UCSD-AML1 (cell line): Measurements from ENCODE around the gene OTUD1.

Source experiments
- DNase-seq: peaks from one replicate; lab custom pipeline; 2025; ENCODE audit not compliant: unreplicated experiment; lab: John Stamatoyannopoulos, UW

OTUD1 gene

DNA sequence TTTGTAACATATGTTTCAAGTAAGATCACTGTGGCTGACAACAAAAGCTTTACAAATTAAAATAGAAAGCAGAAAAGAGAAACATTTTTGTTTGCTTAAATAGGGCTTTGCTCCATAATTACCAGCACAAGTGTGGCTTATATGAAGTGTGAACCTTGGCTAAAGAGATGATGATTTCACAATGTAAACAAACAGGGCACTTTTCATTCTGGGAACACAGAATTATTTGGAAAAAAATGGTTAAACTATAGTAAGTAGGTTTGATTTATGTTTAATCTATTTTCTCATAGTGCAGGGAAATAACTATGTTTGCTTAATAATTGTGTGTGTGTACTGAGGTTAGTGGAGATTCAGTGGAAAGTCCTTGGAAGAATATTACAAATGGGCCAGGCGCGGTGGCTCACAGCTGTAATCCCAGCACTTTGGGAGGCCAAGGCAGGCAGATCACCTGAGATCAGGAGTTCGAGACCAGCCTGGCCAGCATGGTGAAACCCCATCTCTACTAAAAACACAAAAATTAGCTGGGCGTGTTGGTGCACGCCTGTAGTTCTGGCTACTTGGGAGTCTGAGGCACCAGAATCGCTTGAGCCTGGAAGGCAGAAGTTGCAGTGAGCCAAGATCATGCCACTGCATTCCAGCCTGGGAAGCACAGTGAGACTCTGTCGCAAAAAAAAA is 19.1 kb upstream of the OTUD1 start:
- no peak for DNase-seq

GRCh38 chr10:23421397-23421796 is 17.5 kb upstream of the OTUD1 start:
- no peak for DNase-seq

DNA sequence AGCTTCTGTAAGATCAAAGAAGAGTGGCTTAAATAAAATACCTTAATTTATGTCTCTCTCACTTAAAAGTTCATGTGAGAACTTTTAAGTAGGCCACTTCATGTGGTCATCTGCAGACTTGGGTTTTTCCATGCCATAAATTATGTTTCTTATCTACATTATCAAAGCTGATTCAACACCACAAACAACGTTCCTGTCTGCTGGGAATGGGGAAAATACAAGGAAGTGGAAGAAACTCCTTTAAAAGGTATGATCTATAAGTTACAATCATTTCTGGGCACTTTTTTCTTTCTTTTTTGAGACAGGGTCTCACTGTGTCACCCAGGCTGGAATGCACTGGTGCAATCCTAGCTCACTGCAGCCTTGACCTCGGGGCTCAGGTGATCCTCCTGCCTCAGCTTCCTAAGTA is 16.9 kb upstream of the OTUD1 start:
- DNase-seq: no peak

- no peak for DNase-seq
Measured at GRCh38 chr10:23432166-23432565, 6.7 kb upstream of the OTUD1 start.

- no peak for DNase-seq
Measured at GRCh38 chr10:23432639-23433038, 6.2 kb upstream of the OTUD1 start.

DNA sequence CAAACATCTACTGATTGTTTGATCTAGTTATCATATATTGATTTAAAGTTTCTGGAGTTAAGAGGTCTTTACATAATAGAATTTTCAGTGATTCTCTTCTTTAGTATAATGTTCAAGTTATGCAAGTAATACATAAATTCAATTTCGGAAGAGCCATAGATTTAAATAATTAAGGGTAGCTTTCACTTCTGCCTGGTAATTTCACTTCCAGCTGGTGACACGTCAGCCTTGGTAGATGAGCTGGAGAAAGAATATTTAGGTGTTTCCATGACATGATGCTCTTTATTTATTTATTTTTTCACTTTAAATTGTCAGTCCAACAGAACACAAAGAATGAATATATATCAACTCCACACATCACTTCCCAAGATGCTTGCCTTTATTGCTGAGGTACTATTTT is 5.2 kb upstream of the OTUD1 start:
- DNase-seq: no peak

GRCh38 chr10:23435378-23435777 is 3.5 kb upstream of the OTUD1 start:
- no peak for DNase-seq

DNA sequence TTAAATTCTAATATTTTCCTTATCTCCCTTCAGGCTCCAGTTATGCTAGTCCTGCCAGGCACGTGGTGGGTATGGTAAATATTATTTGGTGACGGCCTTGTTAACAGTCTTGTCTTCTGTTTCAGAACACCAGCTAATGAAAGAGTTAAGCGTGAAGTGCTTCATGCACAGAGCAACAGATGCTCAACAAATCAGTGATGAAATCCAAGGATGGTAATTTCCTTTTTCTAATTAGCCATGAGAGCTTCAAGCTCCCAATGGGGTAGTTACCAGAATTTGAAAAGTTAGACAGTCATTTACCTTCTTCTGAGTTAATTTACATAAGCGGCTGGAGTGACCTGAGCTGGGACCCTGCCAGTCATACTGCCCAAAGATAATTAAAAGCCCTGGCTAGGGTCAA is 1.9 kb upstream of the OTUD1 start:
- DNase-seq: no peak

- DNase-seq: no peak
Measured at GRCh38 chr10:23437963-23438546, 820 bp upstream of the OTUD1 start.

- DNase-seq: no peak
Measured at GRCh38 chr10:23439452-23439960, 631 bp downstream of the OTUD1 start.

DNA sequence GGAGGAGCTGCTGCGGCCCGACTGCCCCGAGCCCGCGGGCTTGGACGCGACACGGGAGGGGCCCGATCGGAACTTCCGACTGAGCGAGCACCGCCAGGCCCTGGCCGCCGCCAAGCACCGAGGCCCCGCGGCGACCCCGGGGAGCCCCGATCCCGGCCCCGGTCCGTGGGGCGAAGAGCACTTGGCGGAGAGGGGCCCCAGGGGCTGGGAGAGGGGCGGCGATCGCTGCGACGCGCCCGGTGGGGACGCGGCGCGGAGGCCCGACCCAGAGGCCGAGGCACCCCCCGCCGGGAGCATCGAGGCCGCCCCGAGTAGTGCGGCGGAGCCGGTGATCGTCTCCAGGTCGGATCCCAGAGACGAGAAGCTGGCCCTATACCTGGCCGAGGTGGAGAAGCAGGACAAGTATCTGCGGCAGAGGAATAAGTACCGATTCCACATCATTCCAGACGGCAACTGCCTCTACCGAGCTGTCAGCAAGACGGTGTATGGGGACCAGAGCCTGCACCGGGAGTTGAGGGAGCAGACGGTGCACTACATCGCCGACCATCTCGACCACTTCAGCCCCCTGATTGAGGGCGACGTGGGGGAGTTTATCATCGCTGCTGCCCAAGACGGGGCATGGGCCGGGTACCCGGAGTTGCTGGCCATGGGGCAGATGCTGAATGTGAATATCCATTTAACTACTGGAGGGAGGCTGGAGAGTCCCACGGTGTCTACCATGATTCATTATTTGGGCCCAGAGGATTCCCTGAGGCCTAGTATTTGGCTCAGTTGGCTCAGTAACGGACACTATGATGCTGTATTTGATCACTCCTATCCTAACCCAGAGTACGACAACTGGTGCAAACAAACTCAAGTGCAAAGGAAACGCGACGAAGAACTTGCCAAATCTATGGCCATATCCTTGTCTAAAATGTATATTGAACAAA is 1.4 kb downstream of the OTUD1 start:
- DNase-seq: peak; percentile 24

- no peak for DNase-seq
Measured at GRCh38 chr10:23441251-23441650, 2.4 kb downstream of the OTUD1 start.

DNA sequence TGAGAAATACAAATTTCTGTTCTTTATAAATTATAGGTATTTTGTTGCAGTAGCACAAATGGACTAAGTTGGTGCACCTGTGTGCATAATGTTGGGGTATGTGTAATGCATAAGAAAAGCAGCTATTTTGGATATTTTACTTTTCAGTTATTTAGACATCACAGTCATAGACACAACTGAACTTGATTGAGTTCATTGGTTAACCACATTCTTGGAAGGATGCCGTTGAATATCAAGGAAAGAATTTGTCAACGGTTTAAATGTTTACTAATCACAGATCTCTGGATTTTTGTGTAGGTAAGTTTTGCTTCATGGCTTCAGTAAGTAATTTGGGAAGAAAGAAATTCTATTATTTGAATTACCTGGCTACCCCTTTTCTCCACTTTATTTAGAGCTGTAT is 4.1 kb downstream of the OTUD1 start:
- DNase-seq: no peak

GRCh38 chr10:23445591-23445990 is 6.7 kb downstream of the OTUD1 start:
- DNase-seq: no peak

DNA sequence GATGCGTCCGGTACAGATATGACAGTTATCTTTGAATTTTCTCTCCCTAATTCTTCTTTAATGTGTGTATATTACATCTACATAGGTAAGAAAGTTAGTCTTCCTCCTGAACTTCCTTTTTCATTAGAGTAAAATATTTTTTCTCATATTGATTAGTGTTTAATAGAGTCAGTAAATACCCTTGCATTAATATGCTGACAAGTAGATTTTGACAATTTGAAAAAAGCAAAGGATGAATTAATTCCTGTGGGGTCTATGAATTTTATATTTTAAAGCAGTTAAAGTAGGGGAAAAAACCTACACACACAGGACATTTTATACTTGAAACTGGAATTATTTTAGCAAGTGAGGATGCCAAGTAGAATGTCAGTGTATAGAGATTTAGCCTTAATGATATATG is 9.4 kb downstream of the OTUD1 start:
- no peak for DNase-seq

- no peak for DNase-seq
Measured at GRCh38 chr10:23448802-23449570, 10.1 kb downstream of the OTUD1 start.

- DNase-seq: no peak
Measured at GRCh38 chr10:23452033-23452655, 13.3 kb downstream of the OTUD1 start.

DNA sequence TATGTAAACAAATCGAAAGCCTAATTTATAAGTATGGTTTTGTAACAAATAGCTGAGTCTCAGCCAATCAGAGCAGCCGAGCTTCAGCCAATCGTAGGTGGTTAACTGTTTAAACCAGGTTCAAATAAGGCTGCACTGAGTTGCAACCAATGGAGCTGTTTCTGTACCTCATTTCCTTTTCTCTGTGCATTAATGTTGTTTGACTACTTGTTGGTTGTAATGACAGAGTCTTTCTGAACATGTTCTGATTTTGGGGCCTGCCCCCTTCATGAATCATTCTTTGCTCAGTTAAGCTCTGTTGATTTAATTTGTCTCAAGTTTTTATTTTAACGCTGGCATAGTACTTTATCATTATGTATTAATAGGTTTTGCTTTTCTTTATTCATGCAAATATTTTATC is 14.6 kb downstream of the OTUD1 start:
- no peak for DNase-seq

- no peak for DNase-seq
Measured at GRCh38 chr10:23457632-23458417, 18.9 kb downstream of the OTUD1 start.
